Fibroblast of villous mesenchyme (primary cell): ENCODE data around the gene SHC1. TPM values are rescaled to one million over a fixed set of nuclear protein-coding genes. Genes with fewer than 3 reads are reported as not detected.

ENCODE experiments used
- DNase-seq: peaks from one replicate; pipeline ENCODE4 v3.0.0-alpha.2; 2010; ENCODE audit warnings: low read depth
- H3K4me3 ChIP-seq: 2 replicates; pipeline ENCODE4 v1.5.1; 2011; ENCODE audit warnings: low read depth, mild to moderate bottlenecking, low read length
- total RNA-seq: library from RNA; depleted of rRNA; stranded (reverse); fragments of >200 nt; gene quantifications from 2 replicates; pipeline ENCODE4 v1.2.3, GENCODE V29; 2012
- TF ChIP-seq, protein P1 (sequence below): IDR thresholded peaks from 2 replicates; pipeline ENCODE4 v1.5.1; 2012; ENCODE audit warnings: low read depth, mild to moderate bottlenecking, low read length; ENCODE audit not compliant: insufficient read depth

Gene SHC1
- total RNA-seq, 1 donor = 330 TPM

DNA sequence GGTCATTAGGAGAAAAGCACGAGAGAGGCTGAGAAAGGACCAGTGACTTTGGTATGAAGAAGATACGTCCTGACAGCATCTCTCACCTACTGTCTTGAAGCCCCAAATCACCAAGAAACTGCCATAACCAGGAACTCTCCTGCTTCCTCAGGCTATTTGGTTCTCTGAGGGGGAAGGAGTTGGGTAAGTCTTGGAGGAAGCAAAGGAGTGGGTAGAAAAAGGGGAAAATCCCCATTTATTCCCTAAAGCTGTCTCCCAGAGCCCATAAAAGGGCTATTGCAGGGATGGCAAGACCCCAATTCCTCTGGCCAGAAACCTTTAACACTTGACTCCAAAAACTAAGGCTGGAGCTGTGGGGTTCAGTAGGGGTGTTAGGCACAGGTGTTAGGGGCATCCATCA, 12.5 kb downstream of the SHC1 start:
- DNase-seq = no peak
- H3K4me3 ChIP-seq = no peak overlapping the region
- TF ChIP-seq, protein P1, sequence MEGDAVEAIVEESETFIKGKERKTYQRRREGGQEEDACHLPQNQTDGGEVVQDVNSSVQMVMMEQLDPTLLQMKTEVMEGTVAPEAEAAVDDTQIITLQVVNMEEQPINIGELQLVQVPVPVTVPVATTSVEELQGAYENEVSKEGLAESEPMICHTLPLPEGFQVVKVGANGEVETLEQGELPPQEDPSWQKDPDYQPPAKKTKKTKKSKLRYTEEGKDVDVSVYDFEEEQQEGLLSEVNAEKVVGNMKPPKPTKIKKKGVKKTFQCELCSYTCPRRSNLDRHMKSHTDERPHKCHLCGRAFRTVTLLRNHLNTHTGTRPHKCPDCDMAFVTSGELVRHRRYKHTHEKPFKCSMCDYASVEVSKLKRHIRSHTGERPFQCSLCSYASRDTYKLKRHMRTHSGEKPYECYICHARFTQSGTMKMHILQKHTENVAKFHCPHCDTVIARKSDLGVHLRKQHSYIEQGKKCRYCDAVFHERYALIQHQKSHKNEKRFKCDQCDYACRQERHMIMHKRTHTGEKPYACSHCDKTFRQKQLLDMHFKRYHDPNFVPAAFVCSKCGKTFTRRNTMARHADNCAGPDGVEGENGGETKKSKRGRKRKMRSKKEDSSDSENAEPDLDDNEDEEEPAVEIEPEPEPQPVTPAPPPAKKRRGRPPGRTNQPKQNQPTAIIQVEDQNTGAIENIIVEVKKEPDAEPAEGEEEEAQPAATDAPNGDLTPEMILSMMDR = no peak

DNA sequence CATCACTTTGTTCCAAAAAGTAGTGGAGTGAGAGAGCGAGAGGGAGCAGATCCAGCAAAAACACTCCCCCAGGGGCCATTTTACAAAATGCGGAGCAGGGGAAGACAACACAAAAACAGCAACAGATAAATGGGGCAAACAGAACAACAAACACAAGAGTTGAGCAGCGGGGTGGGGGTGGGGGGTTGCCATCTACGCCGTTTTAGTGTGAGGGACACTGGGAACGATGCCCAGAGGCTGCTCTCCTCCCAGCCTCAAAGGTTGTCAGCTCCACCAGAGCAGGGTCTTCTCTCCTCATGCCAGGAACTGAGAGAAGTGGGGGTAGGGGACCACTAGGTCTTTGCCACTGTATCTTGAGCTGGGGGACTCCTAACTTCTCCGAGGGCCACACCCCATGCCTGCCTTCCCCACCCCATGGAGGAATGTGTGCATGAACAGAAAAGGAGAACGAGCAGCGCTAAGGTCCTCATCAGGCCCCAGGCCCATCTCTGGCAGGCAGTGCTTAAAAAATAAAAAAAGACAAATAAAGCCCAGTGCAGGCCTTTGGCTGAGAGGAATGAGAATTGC, 13.4 kb downstream of the SHC1 start:
- no peak for DNase-seq
- H3K4me3 ChIP-seq = no peak overlapping the region
- TF ChIP-seq, protein P1 = no peak

DNA sequence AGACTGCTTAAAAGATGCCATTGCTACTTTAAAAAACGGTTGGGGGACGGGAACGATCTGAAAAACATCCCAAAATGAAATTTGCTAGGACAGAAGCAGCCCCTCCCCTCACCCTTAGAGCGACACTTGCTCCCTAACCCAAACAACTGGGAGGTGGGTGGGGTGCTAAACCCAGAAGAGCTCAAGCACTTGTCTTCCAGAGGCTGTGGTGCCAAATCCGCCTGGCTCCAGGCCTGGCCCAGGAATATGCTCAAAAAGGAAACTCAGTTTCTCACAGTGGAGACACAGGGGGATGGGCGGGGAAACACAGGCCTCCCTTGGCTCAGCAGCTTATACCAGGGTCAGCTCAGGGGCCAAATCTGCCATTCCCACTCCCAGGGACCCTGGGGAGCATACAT, 14.0 kb downstream of the SHC1 start:
- TF ChIP-seq, protein P1 = no peak
- H3K4me3 ChIP-seq = peak overlapping the region; percentile 69
- no peak for DNase-seq

DNA sequence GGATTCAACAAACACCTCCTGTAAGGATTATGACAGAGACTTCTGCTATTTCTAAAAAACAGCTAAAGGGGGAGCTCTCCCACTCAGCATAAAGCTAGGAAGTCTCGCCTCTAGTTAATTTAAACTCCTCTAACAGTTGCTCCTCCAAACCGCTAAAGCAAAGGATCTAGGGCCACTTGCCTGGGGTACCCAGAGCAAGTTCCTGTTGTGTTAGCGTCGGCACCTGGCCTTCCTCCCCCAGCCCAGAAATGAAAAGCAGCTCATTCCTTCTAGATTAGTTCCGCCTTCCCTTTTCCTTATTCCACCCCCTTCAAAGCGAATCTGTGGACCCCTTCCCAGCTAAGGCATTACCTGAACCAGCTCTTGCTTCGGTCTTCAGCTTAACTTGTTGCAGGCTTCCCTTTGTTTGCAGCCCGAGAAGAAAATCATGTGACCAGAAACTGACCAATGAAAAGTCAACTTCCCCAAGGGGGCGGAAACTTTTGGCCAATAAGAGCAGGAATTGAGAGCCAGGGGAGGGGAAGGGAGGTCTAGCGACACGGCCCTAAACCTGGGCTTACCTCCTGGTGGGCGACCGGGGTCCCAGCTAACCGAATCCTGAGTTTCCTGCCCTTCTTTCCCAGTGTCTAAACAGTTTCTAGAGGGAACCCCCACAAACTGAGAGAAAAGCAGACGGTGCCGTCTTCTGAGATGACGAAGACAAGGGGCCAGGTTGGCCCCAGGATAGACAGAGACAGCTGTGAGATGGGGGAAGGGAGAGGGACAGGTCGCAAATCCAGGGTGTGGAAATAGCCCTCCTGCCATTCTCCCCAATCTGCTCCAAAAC, 14.6 kb downstream of the SHC1 start, which contains the start of gene PBXIP1:
TSS of gene PBXIP1 (minus strand) at position 382 of the 826 bp plus-strand sequence. CDS start 2,378 bp downstream, outside the sequence.
- TF ChIP-seq, protein P1 = peak; percentile 45
- H3K4me3 ChIP-seq = peak within 1 kb of the TSS; percentile 69
- peak; percentile 92 for DNase-seq

DNA sequence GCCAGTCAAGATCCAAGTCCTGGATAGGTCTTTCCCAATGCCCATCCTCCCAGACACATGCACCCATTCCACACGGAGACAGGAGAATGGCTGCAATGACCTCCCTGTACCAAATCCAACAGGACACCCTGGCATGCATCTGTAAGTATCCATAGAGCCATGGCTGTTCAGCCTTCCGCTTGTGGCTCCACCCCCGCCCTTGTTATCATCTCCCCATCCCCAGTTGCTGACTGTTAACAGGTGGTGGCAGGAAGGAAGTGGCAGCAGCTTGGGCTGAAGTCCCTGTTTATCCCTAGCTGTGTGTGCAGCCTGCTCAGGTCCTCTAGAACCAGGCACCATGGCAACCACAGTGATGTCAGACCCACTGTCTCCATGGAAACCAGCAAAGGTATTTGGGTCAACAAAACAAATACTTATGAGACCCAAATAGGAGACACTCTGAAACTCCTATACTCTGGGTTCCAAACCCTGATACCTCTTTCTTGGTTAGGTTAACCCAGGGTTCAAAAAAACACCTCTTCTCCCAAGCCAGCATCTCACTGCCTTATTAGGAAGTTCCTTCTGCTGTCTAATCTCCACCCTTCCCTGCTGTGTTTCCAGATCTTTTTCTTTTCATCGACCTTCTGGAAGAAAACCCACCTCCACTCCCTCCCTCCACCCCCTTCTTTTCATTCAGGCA, 15.4 kb downstream of the SHC1 start:
- H3K4me3 ChIP-seq = peak overlapping the region; percentile 69
- TF ChIP-seq, protein P1 = no peak
- DNase-seq = peak; percentile 60

DNA sequence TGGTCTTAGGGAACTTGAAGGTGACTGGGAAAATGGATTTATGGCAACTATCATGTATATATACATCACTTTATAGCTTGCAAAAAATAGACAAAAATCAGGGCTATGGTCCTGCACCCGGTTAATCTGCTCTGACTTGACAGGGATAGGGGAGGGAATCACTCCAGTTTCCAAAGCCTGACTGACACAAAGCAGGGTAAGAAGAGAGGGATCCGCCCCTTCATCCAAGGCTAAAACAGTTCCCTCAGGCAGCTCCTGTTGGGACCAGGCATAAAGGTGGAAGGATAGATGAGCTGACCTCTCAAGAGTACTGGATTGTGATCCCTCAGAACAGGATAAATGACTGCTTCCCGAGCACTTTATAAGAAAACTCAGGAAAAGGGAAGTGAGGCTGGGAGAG, 16.0 kb downstream of the SHC1 start:
- TF ChIP-seq, protein P1 = no peak
- H3K4me3 ChIP-seq = no peak overlapping the region
- no peak for DNase-seq
